Measurements from ENCODE around the gene ZNF513.

GRCh38 chr2:27420996-27421395 lies 40.5 kb upstream of the ZNF513 start:
- no peak for TF ChIP-seq FOXP2 (optimal IDR thresholded peaks at IDR 0.05; ENCODE audit: control extremely low read depth, extremely low read length, insufficient read depth)
- no peak for TF ChIP-seq POLR2AphosphoS5 (IDR thresholded peaks at IDR 0.05; ENCODE audit: borderline replicate concordance, low read depth, low read length)
